Nephron progenitor cell (in vitro differentiated cells): ENCODE results near the gene LNX1.

Experiments
- DNase-seq: peaks from one replicate; pipeline ENCODE4 v3.0.0; 2021
- H3K27ac Mint-ChIP-seq: 2 replicates; pipeline ENCODE4 v1.8.0; 2021; ENCODE audit warnings: mild to moderate bottlenecking, moderate library complexity, mixed read lengths
- H3K27me3 Mint-ChIP-seq: 2 replicates; pipeline ENCODE4 v1.8.0; 2021; ENCODE audit warnings: mild to moderate bottlenecking, low read depth, mixed read lengths; ENCODE audit not compliant: poor library complexity
- H3K36me3 Mint-ChIP-seq: 2 replicates; pipeline ENCODE4 v1.8.0; 2021; ENCODE audit warnings: low read depth, mixed read lengths
- H3K4me1 Mint-ChIP-seq: 2 replicates; pipeline ENCODE4 v1.8.0; 2021; ENCODE audit warnings: mixed read lengths
- H3K4me3 Mint-ChIP-seq: 2 replicates; pipeline ENCODE4 v1.8.0; 2021; ENCODE audit warnings: mild to moderate bottlenecking, moderate library complexity, mixed read lengths
- H3K9me3 Mint-ChIP-seq: 2 replicates; pipeline ENCODE4 v1.8.0; 2021; ENCODE audit warnings: mild to moderate bottlenecking, moderate library complexity, mixed read lengths
- CTCF ChIP-seq: fragments of 200-600 bp; sonication (generic); IDR thresholded peaks from 2 replicates; pipeline ENCODE4 v1.5.0; 2021; ENCODE audit warnings: antibody characterized with exemption

Gene LNX1

GRCh38 chr4:53593765-53594164, 2.5 kb upstream of the LNX1 start:
- H3K9me3 Mint-ChIP-seq, result no peaks in the 10 kb centered on the region
- TF ChIP-seq CTCF, result no peak
- no peak overlapping the region for H3K27ac Mint-ChIP-seq
- H3K4me1 Mint-ChIP-seq, result peaks cover 44% of the 10 kb centered on the region
- peaks cover 8% of the 10 kb centered on the region for H3K27me3 Mint-ChIP-seq
- no peaks in the 10 kb centered on the region for H3K36me3 Mint-ChIP-seq
- no peak for DNase-seq
- H3K4me3 Mint-ChIP-seq, result no peak overlapping the region

GRCh38 chr4:53592686-53593501, 1.6 kb upstream of the LNX1 start:
- peaks cover 8% of the 10 kb centered on the region for H3K27me3 Mint-ChIP-seq
- H3K36me3 Mint-ChIP-seq, result no peaks in the 10 kb centered on the region
- peak; percentile 56 for DNase-seq
- H3K27ac Mint-ChIP-seq, result peak overlapping the region; percentile 90
- no peak for TF ChIP-seq CTCF
- no peaks in the 10 kb centered on the region for H3K9me3 Mint-ChIP-seq
- peak overlapping the region; percentile 79 for H3K4me3 Mint-ChIP-seq
- peaks cover 44% of the 10 kb centered on the region for H3K4me1 Mint-ChIP-seq

GRCh38 chr4:53592122-53592521, 836 bp upstream of the LNX1 start:
- no peaks in the 10 kb centered on the region for H3K36me3 Mint-ChIP-seq
- H3K27ac Mint-ChIP-seq, result peak overlapping the region; percentile 90
- DNase-seq, result no peak
- H3K4me1 Mint-ChIP-seq, result peaks cover 51% of the 10 kb centered on the region
- no peak for TF ChIP-seq CTCF
- peak overlapping the region; percentile 79 for H3K4me3 Mint-ChIP-seq
- no peaks in the 10 kb centered on the region for H3K9me3 Mint-ChIP-seq
- H3K27me3 Mint-ChIP-seq, result peaks cover 8% of the 10 kb centered on the region

DNA sequence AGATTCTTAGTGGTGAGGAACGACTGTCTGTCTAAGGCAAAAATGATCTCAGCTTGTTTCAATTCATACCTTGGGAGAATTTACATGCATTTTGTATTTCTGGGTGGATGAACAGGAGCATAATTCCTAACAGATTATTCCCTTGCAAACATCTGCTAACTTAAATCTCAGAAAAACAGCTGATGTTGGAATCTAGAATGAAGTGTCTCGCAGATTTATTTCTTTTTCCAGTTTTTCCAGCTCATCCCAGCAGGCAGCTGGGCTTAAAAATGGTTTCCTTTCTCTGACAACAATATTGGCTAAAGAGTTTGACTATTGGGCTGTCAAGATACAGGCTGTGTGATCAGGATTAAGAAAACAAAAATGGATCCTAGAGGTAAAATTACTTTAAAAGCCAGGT, 1.1 kb downstream of the LNX1 start:
- DNase-seq, result no peak
- Mint-ChIP-seq H3K27me3 (peaks cover 8% of the 10 kb centered on the region), H3K36me3 (no peaks in the 10 kb centered on the region), H3K4me3 (peak overlapping the region; percentile 79), H3K4me1 (peaks cover 56% of the 10 kb centered on the region), H3K9me3 (peaks cover 3% of the 10 kb centered on the region), H3K27ac (peak overlapping the region; percentile 17)
- no peak for TF ChIP-seq CTCF

GRCh38 chr4:53589511-53589910, 1.8 kb downstream of the LNX1 start:
- Mint-ChIP-seq H3K27ac (no peak overlapping the region), H3K4me3 (no peak overlapping the region), H3K36me3 (no peaks in the 10 kb centered on the region), H3K9me3 (peaks cover 4% of the 10 kb centered on the region), H3K4me1 (peaks cover 60% of the 10 kb centered on the region), H3K27me3 (peaks cover 8% of the 10 kb centered on the region)
- TF ChIP-seq CTCF, result no peak
- no peak for DNase-seq

DNA sequence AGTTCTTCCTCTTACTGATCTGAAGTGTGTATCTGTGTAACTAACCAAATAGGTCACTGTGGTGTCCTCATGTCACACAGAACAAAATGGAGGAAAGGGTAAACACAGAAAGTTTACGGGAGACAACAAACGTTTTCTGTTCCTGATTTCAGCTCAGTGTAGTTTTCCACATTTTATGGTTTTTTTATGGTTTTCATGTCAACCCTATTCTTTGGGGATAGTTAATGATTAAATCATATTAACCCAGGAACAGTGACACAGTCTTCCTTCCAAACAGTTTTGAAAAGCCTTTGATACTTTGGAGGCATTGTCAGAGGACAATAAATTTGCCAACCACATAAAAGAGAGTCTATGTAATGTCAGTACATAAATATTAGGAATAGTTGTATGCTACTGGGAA, 4.2 kb downstream of the LNX1 start:
- TF ChIP-seq CTCF, result no peak
- H3K4me1 Mint-ChIP-seq, result peaks cover 67% of the 10 kb centered on the region
- no peak overlapping the region for H3K4me3 Mint-ChIP-seq
- no peak for DNase-seq
- H3K27me3 Mint-ChIP-seq, result peaks cover 8% of the 10 kb centered on the region
- no peaks in the 10 kb centered on the region for H3K36me3 Mint-ChIP-seq
- H3K9me3 Mint-ChIP-seq, result peaks cover 8% of the 10 kb centered on the region
- no peak overlapping the region for H3K27ac Mint-ChIP-seq
